A673 (cell line): Measurements from ENCODE around the gene HPSE2.

Source experiments
- EZH2 ChIP-seq: fragments of 200-600 bp; sonication (generic); IDR thresholded peaks from 2 replicates; pipeline ENCODE4 v1.6.1; 2017; ENCODE audit warnings: borderline replicate concordance, low read depth, mild to moderate bottlenecking, mixed read lengths, antibody characterized with exemption, low read length; ENCODE audit not compliant: poor library complexity, severe bottlenecking
- TF ChIP-seq, protein P1 (sequence below): fragments of 300-800, 200-600 bp; sonication (generic); conservative IDR thresholded peaks from 2 replicates; pipeline ENCODE4 v1.5.1; 2017; ENCODE audit warnings: low read depth, mild to moderate bottlenecking, antibody characterized with exemption, low read length, moderate library complexity, mixed read lengths

GRCh38 chr10:99172128-99172738 is 63.4 kb downstream of the HPSE2 start:
- TF ChIP-seq, protein P1, sequence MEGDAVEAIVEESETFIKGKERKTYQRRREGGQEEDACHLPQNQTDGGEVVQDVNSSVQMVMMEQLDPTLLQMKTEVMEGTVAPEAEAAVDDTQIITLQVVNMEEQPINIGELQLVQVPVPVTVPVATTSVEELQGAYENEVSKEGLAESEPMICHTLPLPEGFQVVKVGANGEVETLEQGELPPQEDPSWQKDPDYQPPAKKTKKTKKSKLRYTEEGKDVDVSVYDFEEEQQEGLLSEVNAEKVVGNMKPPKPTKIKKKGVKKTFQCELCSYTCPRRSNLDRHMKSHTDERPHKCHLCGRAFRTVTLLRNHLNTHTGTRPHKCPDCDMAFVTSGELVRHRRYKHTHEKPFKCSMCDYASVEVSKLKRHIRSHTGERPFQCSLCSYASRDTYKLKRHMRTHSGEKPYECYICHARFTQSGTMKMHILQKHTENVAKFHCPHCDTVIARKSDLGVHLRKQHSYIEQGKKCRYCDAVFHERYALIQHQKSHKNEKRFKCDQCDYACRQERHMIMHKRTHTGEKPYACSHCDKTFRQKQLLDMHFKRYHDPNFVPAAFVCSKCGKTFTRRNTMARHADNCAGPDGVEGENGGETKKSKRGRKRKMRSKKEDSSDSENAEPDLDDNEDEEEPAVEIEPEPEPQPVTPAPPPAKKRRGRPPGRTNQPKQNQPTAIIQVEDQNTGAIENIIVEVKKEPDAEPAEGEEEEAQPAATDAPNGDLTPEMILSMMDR = peak; percentile 74
- TF ChIP-seq EZH2 = no peak
